Measurements from ENCODE around the gene TXNDC5.

The TXNDC5 gene

DNA sequence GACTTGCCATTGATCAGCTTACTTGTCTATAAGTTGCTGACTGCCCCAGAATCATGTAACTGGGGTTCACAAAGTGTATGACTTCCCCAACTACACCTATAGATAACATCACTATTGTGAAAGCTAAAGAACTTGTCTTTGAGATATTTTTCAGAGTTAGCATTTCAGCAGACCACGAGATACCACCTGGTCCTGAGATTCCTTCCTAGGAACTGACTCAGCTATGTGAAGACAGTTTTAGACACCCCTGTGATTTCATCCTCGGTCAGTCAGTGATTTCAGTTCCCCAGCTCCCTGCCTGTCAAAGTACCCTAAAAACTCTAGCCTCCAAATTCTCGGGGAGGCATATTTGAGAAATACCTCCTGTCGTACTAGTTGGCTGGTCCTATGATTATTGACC is 62.4 kb downstream of the TXNDC5 start:
- DNase-seq, result no peak

DNA sequence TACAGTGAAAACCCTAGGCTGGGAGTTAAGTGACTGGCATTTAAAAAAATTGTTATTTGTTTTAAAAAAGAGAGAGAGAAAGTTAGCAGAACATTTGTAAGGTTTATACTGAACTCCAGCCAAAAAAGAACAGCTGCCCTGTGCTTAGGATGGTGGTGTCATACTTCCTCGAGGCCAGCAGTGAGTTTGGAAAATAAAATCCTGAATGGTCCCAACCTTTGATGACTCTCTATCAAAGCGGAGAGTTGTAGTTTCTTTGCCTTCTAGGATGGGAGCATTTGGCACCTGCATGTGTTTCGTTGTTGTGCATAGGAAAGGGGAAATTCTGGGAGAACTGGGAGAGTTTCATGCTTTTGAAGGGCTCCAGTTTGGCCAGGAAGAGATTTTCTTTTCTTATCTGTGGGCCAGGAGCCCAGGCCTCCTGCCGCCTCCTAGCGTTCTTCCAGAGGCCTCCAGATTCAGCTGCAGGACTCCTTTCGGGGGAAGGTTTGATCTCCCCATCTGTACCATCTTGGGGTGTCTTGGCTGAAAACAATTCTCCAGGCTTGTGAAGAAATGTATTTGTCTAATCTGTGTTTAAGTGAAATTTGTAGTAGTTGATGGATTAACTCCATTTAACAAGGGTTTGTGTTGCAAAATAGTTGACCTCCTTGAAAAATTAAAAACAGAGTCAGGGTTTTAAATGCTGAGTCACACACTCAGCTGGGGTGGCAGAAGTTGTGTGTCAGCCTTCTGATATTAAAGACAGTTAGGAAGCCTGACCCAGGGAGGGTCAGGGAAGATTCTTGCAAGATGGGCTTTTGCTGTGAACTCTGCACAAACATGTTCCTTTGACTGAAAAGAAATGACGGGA is 63.4 kb downstream of the TXNDC5 start:
- no peak for DNase-seq

DNA sequence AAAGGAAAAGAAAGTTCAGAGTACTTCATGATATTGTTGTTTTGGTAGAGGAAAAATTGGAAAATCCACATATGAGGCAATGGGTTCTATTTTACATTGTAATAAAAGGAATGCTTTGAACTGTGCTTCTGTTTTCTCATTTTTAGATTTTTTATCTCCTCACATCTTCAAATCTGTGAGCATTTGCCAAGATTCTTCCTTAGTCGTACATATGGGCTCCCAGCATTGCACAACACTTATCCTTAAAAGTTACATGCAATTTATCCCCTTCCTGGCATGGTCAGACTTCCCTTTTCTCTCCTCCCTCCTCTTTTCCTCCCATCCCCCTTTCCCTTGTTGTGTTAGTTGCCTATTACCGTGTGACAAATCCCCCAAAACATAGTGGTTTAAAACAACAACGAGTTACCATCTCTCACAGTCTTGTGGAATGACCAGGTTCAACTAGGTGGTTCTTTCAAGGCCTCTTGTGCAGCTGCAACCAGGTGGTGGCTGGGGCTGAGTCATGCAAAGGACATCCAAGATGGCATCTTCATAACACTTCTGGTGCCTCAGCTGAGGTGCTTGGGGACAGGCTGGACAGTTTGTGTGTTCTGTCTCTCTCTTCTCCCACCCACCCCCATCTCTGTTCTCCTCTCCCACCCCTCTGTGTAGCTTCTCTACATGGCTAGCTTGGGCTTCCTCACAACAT is 68.7 kb downstream of the TXNDC5 start:
- DNase-seq, result no peak

DNA sequence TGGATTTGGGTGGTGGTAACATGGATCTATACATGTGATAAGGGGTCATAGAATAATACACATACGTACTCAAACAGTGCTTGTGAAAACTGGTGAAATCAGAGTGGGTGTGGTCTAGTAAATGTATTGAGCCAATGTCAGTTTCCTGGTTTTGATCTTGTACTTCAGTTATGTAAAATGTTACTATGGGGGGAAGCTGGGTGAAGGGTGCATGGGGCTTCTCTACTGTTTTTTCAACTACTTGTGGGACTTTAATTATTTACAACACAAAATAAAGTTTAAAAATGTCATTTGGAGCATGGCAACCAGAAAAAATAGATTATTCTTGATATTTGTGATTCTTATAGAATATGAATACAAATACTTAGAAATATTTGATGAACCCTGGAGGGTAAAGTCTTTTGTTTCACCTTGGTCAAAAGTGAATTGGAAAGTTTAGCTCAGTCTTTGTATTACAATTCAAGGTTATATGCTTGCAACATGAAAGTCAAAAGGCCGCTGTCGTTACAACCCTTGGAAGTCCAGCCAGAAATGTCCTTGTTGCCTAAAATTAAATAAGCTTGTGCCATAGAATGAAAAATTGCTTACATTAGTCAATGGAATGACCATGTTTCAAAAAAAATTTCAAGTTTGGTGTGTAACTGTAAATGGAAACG is 74.1 kb downstream of the TXNDC5 start:
- no peak for DNase-seq

DNA sequence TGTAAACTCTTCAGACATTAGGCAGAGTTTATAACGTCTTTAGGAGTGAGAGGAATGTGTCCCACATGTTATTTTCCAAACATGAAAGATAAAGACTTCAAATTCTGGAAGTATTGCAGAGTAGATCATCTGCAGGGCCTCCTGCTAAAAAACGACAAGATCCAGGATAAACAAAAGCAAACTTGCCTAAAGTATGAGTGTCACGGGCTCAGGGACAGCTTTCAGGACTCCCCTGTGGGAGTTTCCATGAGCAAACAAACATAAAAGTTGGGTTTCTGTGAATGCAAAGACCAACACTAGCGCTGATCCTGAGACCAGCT is 76.9 kb downstream of the TXNDC5 start:
- DNase-seq, result no peak

DNA sequence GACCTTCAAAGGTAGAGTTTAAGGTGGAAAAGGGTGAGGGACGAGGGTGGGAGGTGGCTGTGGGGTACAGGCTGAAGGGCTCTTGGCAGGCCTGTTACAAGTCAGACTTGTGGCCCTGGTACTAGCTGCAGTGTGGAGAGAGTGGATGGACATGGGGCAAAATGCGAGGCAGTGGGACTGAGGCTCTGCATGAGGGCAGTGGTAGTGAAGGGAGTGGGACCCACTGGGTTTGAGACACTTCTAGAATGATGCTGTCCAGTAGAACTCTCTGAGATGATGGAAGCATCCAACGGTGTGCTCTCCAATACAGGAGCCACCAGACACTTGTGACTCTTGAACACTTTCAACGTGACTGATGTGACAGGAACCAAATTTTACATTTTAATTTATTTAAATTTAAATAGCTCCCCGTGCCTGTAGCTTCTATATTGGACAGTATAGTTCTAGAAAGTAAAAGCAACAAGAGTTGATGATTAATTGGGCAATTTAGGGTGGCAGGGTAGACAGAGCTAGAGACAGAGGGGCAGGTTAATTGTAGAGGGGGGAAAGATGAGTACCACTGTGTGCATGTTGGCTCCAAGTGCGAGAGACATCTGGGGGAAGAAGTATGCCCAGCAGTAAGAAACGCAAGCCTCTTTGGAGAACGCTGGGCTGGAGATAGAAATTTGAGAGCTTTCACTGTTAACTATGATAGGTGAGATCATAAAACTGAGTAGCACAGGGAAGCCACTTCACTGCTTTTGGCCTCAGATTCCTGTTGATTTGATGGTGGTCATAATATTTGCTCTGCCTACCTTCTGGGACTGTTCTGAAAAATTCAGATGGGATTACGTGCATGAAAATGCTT is 77.5 kb downstream of the TXNDC5 start:
- no peak for DNase-seq

Measured in CD4-positive, alpha-beta T cell treated with Interferon alpha-2 for 1 hour (primary cell).